HG02852 (cell line): ENCODE data around the gene TLR6.
"Not testable (repeated sequence)": the region's sequence is repeated elsewhere in the genome, so short reads cannot be mapped to it uniquely, and the experiment has no call there.

Experiments used
- ATAC-seq: cut with Tn5 transposase; IDR thresholded peaks from one replicate; pipeline ENCODE4 v1.9.1; 2021; ENCODE audit warnings: mild to moderate bottlenecking, moderate library complexity; ENCODE audit not compliant: unreplicated experiment

TLR6 gene

DNA sequence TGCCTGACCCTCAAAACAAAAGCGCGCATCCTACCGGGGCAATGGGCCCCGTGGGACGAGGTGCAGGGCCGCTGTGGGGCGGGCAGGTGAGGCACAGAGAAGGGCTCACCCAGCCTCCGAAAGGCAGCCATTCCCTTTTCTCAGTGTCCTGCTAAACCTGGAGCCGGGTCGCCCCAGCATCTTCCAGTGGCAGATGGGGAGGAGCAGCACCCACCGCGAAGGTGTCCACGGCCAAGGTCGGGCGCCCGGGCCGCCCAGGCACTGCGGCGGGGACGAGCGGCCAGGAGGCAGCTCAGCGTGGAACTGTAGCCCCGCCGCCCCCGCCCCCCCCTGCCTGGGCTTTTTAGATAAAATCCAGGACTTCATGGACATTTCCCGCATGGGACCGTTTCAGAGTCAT is 32.9 kb downstream of the TLR6 start:
- no peak for ATAC-seq

DNA sequence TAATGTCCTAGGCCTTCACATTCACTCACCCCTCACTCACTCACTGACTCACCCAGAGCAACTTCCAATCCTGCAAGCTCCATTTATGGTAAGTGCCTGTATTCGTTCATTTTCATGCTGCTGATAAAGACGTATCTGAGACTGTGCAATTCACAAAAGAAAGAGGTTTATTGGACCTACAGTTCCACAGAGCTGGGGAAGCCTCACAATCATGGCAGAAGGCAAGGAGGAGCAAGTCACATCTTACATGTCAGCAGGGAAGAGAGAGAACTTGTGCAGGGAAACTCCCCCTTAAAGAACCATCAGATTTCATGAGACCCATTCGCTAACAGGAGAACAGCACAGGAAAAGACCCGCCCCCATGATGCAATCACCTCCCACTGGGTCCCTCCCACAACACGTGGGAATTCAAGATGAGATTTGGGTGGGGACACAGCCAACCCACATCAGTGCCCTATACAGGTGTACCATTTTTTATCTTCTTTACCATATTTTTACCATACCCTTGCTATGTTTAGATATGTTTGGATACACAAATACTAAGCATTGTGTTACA is 33.8 kb downstream of the TLR6 start:
- no peak for ATAC-seq

DNA sequence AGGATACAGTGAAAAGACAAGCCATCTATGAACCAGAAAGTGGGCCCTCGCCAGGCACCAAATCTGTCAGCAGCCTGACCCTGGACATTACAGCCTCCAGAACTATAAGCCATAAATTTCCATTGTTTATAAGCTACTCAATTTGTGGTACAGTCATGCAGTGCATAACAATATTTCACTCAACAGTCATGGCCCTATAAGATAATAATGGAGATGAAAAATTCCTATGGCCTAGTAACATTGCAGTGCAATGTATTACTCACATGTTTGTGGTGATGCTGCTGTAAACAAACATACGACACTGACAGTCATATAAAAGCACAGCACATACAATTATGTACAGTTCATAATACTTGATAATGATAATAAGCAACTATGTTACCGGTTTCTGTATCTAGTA is 34.9 kb downstream of the TLR6 start:
- no peak for ATAC-seq

DNA sequence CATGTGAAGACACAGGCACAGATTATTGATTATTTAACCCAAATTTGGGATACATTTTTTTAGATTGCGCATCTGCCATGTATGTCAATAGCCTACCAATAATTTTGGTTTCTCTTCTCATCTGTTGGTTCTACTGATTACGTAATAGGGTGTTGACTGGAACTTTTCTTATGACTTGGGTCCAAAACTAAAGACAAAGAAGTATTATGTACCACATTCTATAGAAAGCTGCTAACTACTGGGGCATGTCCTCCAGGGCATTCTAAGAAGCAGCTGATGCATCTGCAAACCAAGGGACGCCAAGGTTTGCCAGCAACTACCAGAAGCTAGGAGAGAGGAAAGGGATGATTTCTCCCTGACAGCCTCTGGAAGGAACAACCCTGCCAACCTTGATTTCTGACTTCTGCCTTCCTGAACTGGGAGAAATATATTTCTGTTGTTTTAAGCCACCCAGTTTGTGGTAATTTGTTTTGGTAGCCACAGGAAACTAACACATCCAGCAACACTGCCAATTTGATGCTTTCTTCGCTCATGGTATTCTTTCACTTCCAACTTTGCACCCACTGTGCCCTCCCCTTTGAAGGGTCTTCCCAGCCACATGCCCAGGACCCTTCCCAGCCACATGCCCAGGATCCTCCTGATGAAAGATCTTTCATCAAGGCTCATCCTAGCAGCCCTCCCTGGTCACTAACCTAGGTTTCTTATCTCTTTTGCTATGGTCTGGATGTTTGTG is 36.1 kb downstream of the TLR6 start:
- peak; percentile 42 for ATAC-seq

DNA sequence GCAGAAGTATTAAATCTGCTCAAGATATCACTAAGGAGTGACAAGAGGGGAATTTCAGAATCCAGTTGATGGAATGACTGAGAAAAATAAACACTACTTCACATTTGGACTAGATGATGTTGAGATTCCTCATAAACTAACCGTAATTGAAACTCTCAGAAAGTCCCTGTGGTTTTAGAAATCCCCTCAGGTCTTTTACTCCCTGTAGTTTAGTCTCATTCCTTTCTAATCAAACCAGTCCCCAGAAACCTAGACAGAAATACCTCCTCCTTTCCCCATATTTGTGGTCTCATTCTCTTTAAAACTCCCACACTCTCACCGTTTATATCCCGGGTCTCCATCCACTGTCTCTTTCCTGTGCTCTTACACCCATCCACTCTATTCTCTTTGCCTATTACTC is 37.0 kb downstream of the TLR6 start:
- peak; percentile 38 for ATAC-seq

DNA sequence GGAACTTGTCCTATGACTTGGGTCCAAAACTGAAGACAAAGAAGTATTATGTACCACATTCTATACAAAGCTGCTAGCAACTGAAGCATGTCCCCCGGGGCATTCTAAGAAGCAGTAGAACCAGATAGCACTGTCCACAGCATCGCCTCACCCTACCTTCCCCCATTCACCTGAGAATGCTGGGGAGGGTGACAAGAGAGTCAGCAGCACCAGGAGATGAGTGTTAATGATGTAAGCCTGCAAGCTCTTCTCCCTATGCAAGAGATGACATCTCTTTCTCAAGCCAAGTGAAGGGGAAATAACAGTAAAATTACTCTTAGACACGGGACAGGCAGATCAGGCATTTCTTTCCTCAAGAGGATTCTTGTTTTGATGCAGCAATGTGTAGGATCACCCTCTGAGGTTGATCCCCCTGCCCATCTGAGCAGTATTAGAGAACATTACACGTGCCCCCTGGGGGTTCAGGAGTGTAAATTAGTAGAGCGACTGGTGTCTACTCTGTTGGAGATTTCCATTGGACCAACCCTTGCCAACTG is 38.1 kb downstream of the TLR6 start:
- peak; percentile 60 for ATAC-seq

DNA sequence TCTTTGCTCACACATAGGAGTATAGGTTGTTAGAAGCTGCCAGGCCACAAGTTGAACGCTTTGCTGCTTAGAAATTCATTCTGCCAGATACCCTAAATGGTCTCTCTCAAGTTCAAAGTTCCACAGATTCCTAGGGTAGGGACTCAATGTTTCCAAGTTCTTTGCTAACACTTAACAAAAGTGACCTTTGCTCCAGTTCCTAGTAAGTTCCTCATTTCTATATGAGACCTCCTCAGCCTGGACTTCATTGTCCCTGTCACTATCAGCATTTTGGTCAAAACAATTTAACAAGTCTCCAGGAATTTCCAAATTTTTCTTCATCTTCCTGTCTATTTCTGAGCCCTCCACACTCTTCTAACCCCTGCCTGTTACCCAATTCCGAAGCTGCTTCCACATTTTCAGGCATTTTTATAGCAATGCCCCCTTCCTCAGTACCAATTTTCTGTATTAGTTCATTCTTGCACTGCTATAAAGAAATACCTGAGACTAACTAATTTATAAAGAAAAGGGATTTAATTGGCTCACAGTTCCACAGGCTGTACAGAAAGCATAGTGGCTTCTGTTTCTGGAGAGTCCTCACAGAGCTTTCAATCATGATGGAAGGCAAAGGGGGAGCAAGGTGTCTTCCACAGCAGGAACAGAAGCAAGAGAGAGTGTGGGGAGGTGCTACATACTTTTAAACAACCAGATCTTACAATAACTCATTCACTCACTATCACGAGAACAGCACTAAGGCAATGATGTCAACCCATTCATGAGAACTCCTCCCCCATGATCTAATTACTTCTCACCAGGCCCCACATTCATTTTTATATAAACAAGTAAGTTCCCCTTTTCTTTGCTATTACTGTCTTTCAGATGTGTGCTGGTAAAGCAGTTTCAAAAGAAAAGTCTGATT is 40.5 kb downstream of the TLR6 start:
- ATAC-seq = no peak

DNA sequence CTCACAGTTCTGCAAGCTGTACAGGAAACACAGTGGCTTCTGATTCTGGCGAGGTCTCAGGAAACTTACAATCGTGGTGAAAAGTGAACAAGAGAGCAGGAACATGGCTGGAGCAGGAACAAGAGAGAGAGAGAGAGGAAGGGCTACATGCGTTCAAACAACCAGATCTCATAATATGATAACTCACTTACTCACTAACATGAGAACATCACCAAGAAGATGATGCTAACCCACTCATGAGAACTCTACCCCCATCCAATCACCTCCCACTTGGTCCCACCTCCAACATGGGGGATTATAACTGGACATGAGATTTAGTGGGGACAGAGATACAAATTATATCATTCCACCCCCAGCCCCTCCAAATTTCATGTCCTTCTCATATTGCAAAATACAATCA is 42.2 kb downstream of the TLR6 start:
- ATAC-seq = no peak

DNA sequence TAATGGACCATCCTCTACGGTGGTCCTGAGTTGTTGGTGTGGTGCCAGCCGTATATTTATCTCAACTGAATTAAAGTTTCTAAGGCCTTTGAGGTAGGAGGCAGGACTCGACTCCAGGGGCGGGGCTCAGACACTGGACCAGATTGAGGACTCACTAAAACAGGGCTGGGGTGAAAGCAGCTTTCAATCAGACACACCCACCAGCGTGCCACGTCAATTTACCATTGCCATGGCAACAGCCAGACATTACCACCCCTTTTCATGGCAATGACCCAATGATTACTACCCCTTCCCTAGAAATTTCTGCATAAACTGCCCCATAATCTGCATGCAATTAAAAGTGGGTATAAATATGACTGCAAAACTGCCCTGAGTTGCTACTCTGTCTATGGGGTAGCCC is 45.3 kb downstream of the TLR6 start:
- ATAC-seq = no peak

DNA sequence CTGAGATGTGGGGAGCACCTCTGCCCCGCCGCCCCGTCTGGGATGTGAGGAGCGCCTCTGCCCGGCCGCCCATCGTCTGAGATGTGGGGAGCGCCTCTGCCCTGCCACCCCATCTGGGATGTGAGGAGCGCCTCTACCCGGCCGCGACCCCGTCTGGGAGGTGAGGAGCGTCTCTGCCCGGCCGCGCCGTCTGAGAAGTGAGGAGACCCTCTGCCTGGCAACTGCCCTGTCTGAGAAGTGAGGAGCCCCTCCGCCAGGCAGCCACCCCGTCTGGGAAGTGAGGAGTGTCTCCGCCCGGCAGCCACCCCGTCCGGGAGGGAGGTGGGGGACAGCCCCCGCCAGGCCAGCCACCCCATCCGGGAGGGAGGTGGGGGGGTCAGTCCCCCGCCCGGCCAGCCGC is 49.2 kb downstream of the TLR6 start:
- ATAC-seq = not testable (repeated sequence)

DNA sequence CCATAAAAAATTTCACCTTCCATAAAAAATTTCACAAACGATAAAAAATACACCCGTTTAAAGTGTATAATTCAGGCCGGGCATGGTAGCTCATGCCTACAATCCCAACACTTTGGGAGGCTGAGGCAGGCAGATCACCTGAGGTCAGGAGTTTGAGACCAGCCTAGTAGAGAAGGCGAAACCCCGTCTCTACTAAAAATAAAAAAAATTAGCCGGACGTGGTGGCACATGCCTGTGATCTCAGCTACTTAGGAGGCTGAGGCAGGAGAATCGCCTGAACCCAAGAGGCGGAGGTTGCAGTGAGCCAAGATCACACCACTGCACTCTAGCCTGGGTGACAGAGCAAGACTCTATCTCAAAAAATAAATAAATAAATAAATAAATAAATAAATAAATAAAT is 50.4 kb downstream of the TLR6 start:
- ATAC-seq = not testable (repeated sequence)

DNA sequence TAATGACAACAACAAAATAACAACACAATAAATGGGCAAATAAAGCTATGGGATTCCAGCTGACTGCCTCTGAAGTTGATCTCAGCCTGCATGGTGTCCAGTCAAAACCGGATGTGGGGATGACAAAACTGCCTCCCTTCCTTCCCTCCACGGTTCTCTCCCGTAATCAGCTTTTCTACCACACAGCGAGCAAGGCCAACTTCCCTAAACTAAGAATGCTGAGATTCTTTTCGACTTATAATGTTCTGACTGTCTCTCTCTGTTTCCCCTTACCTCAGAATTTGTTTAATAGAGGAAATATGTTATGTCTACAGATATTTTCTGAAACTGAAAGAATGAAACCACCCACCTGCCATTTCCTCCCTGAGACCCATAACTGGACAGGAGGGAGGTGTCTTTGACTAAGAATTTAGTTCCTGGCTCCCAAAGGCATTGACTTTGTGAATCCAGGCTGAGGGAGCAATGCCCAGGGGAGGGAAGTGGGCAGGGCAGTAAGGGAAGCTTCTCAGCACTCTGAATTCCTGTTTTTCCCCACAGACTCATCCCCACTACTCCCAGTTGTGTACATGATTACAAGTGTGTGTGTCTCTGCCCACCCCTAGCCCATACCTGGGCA is 51.0 kb downstream of the TLR6 start:
- peak; percentile 86 for ATAC-seq

DNA sequence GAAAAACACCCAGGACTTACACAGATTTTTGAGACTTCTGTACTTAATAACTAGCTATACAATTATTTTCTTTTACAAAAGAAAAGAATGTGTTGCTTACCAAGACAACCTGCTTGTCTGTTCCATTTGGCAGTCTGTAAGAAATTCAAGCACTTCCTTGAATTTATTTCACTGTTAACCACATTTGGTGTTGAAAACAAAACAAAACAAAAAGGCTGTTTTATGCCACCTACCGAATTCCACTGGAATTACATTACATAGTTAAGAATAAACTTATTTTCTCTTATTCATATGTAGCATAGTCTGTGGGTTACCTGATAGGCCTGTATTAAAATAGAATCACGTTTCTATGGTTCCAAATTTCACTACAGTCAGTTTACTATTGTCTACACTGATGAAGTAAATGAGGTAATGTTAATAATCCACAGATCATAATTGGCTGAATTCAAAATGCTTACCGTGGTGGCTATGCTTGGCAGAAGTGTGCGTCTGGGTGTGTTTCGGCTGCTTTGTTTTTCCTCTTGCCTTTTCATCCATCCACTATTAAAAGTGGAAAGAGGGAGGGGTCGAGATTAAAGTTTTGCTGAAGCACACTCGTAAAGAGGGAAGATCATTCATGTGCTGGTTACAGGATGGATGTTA is 51.8 kb downstream of the TLR6 start, which contains the start of gene TLR1:
TLR1 (minus strand) TSS at position 138 of the 642 bp plus-strand sequence. CDS start 5,960 bp downstream, outside the sequence.
- ATAC-seq = no peak

DNA sequence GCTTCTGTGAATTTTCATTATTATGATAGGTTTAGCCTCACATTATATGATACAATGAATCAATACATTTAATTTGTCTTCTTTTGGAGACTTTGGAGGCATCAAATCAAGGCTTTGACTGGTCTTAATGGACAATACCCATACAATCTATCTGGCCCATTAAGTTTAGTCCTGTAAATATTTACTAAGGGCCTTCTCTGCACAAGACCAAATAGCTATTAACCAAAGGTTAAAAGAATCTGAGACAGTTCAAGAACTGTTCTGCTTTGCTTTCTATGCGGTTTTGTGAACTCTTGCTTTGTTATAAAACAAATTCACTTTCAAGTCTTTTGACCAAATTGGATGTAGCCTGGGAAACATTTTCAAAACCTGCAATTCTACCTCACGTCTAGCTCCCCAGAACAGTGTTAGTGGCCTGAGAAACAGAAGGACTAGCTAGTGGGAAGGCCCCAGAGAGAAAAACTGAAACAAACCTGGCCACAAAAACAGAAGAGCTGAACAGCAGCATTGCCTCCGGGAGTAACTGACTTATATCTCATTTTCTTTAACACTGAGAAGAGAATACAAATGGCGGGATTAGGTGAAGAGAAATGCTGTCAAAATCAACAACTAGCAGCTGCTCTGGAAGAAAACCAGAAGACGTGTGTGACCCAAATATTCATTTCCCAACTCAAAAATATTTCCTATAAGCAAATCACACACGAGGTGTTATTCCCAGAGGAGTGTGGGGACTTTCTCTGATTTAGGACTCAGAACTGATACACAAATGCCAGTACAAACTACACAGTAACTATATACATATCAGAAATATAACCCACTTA is 52.6 kb downstream of the TLR6 start:
- ATAC-seq = peak; percentile 51

DNA sequence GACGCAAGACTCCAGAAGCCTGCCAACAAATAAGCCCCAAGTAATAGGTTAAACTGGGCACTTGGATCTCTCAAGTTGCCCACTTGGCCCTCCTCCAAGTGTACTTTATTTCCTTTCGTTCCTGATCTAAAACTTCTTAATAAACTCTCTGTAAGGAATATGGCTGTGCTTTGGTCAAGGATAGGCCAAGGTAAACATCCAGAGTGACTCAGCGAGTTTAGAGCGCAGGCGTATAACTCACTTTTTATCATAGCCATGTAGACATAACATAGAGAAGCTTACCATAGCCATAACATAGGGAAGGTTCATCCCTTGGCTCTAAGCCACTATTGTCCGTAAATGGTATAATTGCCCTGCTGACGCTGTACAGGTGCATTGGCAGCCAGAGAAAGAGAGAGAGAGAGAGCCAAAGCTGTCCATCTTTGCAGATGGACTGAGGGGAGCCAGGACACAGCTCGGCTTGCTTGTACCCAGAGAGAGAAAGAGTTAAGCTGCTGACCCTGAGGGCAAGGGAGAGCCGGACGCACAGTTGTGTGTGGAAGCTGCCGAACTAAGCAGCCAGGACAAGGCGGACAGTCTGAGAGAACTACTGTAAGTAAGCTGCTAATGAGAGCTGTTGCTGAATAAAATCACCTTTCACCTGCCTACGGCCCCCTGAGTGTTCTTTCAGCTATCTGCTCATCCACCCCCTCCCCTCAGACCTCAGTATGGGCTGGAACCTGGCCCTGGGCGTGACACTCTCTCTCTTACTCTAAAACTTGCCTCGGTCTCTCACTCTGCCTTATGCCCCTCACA is 53.9 kb downstream of the TLR6 start:
- no peak for ATAC-seq

DNA sequence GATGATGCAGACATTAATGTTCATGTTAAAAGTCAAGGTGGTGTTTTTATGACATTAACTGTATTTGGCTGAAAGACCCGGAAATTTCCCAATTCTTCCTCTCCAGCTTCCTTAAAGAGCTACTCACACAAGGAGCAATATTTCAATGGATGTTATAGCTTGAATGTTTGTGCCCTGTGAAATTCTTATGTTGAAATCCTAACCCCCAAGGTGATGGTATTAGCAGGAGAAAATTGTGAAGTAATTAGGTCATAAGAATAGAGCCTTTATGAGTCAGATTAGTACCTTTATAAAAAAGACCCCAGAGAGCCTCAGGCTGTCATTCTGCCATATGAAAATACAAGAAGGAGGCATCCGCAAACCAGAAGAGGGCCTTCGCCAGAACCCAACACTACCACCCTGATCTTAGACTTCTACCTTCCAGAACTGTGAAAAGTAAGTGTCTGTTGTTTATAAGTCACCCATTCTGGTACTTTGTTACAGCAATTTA is 55.6 kb downstream of the TLR6 start:
- no peak for ATAC-seq

DNA sequence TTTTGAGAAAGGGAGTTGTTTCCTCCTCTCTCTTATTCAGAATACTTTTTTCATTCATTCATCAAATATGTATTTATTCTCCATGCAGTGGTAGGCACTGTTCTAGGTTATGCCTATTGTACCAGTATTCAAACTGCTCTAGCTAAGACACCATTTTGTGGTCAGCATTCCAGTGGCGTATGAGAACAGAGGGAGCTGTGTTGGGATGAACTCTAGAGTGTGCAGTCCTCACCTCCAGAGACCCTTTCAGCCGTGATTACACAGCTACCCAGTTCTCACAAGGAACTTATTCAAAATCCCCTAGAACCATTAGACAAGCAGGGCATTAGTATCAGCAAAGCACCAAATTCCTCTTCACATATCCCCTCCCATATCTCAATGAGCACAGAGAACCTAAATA is 56.3 kb downstream of the TLR6 start:
- no peak for ATAC-seq

DNA sequence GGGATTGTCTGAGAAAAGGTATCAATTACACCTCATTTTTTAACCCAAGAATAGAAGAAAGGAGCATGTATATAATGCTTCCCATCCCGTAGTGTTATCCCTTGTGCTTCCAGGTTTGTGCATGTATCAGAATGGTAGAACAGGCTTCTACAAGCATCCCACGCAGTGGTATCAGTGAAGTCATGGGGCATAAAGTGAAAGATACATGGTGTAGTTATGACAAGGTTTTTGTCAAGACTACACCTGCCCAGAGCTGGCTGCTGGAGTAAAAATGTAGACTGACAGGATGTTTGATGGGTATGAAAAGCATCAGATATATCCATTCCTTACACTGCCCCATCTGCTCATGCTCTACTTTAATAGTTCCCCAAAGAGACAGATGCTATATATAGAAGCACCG is 61.5 kb downstream of the TLR6 start:
- no peak for ATAC-seq

DNA sequence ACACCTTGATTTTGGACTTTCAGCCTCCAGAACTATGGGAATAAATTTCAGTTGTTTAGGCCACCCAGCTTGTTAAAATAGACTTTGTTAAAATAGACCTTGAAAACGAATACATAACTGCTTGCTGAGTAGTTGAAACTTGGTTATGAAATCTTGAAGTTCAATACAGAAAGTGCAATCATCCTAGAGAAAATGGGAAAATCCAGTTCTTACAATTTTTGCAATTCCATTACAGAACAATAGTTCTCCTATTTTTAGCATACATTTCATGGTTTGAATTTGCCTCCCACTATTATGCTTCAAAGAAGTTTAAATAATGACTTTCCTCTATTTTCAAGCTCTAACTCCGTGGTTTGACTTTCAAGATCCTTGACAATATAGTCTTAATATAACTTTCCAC is 62.6 kb downstream of the TLR6 start:
- no peak for ATAC-seq
